Endodermal cell (in vitro differentiated cells): Measurements from ENCODE around the gene KANSL1L. TPM values are rescaled to one million over a fixed set of nuclear protein-coding genes. Genes with fewer than 3 reads are reported as not detected.

Experiments used
- DNase-seq: peaks from one replicate; pipeline ENCODE4 v3.0.0-alpha.2; 2017
- H3K27ac ChIP-seq: 2 replicates; pipeline ENCODE4 v1.5.1; 2013; ENCODE audit warnings: mild to moderate bottlenecking, low read depth, low read length, moderate library complexity
- H3K27me3 ChIP-seq: 2 replicates; pipeline ENCODE4 v1.6.1; 2013; ENCODE audit warnings: mild to moderate bottlenecking, low read length, moderate library complexity; ENCODE audit not compliant: insufficient read depth, control insufficient read depth, poor library complexity, severe bottlenecking
- H3K36me3 ChIP-seq: 2 replicates; pipeline ENCODE4 v1.7.0; 2013; ENCODE audit warnings: mild to moderate bottlenecking, low read length, moderate library complexity; ENCODE audit not compliant: control insufficient read depth, insufficient read depth
- H3K4me1 ChIP-seq: one replicate; pipeline ENCODE4 v1.7.0; 2013; ENCODE audit warnings: low read length; ENCODE audit not compliant: control insufficient read depth, insufficient read depth
- H3K4me3 ChIP-seq: 2 replicates; pipeline ENCODE4 v1.5.1; 2013; ENCODE audit warnings: mild to moderate bottlenecking, low read length, moderate library complexity
- H3K9ac ChIP-seq: 2 replicates; pipeline ENCODE4 v1.6.1; 2013; ENCODE audit warnings: mild to moderate bottlenecking, low read length, moderate library complexity; ENCODE audit not compliant: poor library complexity, severe bottlenecking; ENCODE audit errors: extremely low read depth
- H3K9me3 ChIP-seq: 2 replicates; pipeline ENCODE4 v1.6.1; 2013; ENCODE audit warnings: mild to moderate bottlenecking, low read length, moderate library complexity; ENCODE audit not compliant: control insufficient read depth
- H3K27ac Mint-ChIP-seq: 2 replicates; pipeline ENCODE4 v1.8.0; 2020; ENCODE audit warnings: mixed read lengths
- H3K27me3 Mint-ChIP-seq: 2 replicates; pipeline ENCODE4 v1.8.0; 2021; ENCODE audit warnings: mild to moderate bottlenecking, mixed read lengths; ENCODE audit not compliant: insufficient read depth
- H3K36me3 Mint-ChIP-seq: 2 replicates; pipeline ENCODE4 v1.8.0; 2020; ENCODE audit warnings: low read depth, mixed read lengths
- H3K4me1 Mint-ChIP-seq: 2 replicates; pipeline ENCODE4 v1.8.0; 2020; ENCODE audit warnings: mixed read lengths
- H3K4me3 Mint-ChIP-seq: 2 replicates; pipeline ENCODE4 v1.8.0; 2020; ENCODE audit warnings: mild to moderate bottlenecking, moderate library complexity, mixed read lengths
- H3K9me3 Mint-ChIP-seq: 2 replicates; pipeline ENCODE4 v1.8.0; 2020; ENCODE audit warnings: mild to moderate bottlenecking, mixed read lengths
- CTCF ChIP-seq: fragments of 200-600 bp; sonication (generic); conservative IDR thresholded peaks from 2 replicates; pipeline ENCODE4 v1.5.0; 2021; ENCODE audit warnings: antibody characterized with exemption, mild to moderate bottlenecking
- WGBS, 2 experiments: methylation state at CpG; one replicate each; pipeline versions ENCODE4 v1.1.5 to v1.1.7; 2013; ENCODE audit warnings: missing lambda C conversion rate in 2 of 2, mixed read lengths in 1 of 2; ENCODE audit not compliant: insufficient coverage in 1 of 2, insufficient read length in 1 of 2; 5-methylcytosine and 5-hydroxymethylcytosine counted together
- total RNA-seq, 2 donors: library from RNA; stranded (reverse); fragmentation: NEBNext Ultra II Directional in 1 of 2; extraction: Animal tissue kit (Norgen Biotek cat#: 25700) in 1 of 2; gene quantifications; 2 replicates in 1 of 2; 3 replicates in 1 of 2; pipeline ENCODE4 v1.2.1, GENCODE V29; 2021

Gene KANSL1L
- total RNA-seq, 2 donors from 2014 or later, result 26.6 to 31.3 TPM

GRCh38 chr2:210054696-210055095, 116.5 kb downstream of the KANSL1L start:
- Histone ChIP-seq H3K9me3 (peaks cover 41% of the 10 kb centered on the region), H3K4me3 (no peak overlapping the region), H3K27me3 (no peaks in the 10 kb centered on the region), H3K4me1 (no peaks in the 10 kb centered on the region), H3K36me3 (peaks cover 28% of the 10 kb centered on the region), H3K27ac (no peak overlapping the region), H3K9ac (no peak overlapping the region)
- Mint-ChIP-seq H3K4me1 (no peaks in the 10 kb centered on the region), H3K9me3 (peaks cover 50% of the 10 kb centered on the region), H3K36me3 (peaks cover 64% of the 10 kb centered on the region), H3K4me3 (no peak overlapping the region), H3K27me3 (no peaks in the 10 kb centered on the region), H3K27ac (no peak overlapping the region)
- no peak for DNase-seq
- no peak for TF ChIP-seq CTCF
- 94% methylated on average over 1 of the region's 1 CpG; no CpG with 5 or more reads in 1 of the 2 experiments for WGBS, 2 experiments

- Mint-ChIP-seq H3K4me1 (peaks cover 4% of the 10 kb centered on the region), H3K27ac (no peak overlapping the region), H3K27me3 (no peaks in the 10 kb centered on the region), H3K4me3 (no peak overlapping the region), H3K36me3 (peaks cover 59% of the 10 kb centered on the region), H3K9me3 (peaks cover 32% of the 10 kb centered on the region)
- H3K36me3 ChIP-seq, result peaks cover 34% of the 10 kb centered on the region
- H3K4me1 ChIP-seq, result peaks cover 4% of the 10 kb centered on the region
- H3K9me3 ChIP-seq, result peaks cover 39% of the 10 kb centered on the region
- TF ChIP-seq CTCF, result no peak
- H3K27ac ChIP-seq, result no peak overlapping the region
- no peak for DNase-seq
- no peak overlapping the region for H3K4me3 ChIP-seq
- no peak overlapping the region for H3K9ac ChIP-seq
- 95% methylated on average over 1 of the region's 1 CpG; no CpG with 5 or more reads in 1 of the 2 experiments for WGBS, 2 experiments
- no peaks in the 10 kb centered on the region for H3K27me3 ChIP-seq
These were observed 120.3 kb downstream of the KANSL1L start for GRCh38 chr2:210050885-210051284.

GRCh38 chr2:210049831-210050230, 121.4 kb downstream of the KANSL1L start:
- H3K4me3 ChIP-seq, result no peak overlapping the region
- H3K27me3 ChIP-seq, result no peaks in the 10 kb centered on the region
- no peak for TF ChIP-seq CTCF
- H3K9me3 ChIP-seq, result peaks cover 29% of the 10 kb centered on the region
- H3K27ac ChIP-seq, result no peak overlapping the region
- DNase-seq, result no peak
- H3K4me1 Mint-ChIP-seq, result peaks cover 6% of the 10 kb centered on the region
- H3K9ac ChIP-seq, result no peak overlapping the region
- peaks cover 22% of the 10 kb centered on the region for H3K9me3 Mint-ChIP-seq
- no peak overlapping the region for H3K4me3 Mint-ChIP-seq
- H3K4me1 ChIP-seq, result peaks cover 4% of the 10 kb centered on the region
- H3K27ac Mint-ChIP-seq, result no peak overlapping the region
- no peaks in the 10 kb centered on the region for H3K27me3 Mint-ChIP-seq
- 90% methylated on average over 1 of the region's 1 CpG; no CpG with 5 or more reads in 1 of the 2 experiments for WGBS, 2 experiments
- H3K36me3 Mint-ChIP-seq, result peaks cover 49% of the 10 kb centered on the region
- peaks cover 28% of the 10 kb centered on the region for H3K36me3 ChIP-seq
